GM12872 (cell line): ENCODE results near the gene ECT2L.

Experiments used
- TF ChIP-seq, protein P1 (sequence below): IDR thresholded peaks from 3 replicates; pipeline ENCODE4 v1.5.1; 2011; ENCODE audit warnings: low read depth, mild to moderate bottlenecking, low read length, moderate library complexity; ENCODE audit not compliant: insufficient read depth

ECT2L gene

DNA sequence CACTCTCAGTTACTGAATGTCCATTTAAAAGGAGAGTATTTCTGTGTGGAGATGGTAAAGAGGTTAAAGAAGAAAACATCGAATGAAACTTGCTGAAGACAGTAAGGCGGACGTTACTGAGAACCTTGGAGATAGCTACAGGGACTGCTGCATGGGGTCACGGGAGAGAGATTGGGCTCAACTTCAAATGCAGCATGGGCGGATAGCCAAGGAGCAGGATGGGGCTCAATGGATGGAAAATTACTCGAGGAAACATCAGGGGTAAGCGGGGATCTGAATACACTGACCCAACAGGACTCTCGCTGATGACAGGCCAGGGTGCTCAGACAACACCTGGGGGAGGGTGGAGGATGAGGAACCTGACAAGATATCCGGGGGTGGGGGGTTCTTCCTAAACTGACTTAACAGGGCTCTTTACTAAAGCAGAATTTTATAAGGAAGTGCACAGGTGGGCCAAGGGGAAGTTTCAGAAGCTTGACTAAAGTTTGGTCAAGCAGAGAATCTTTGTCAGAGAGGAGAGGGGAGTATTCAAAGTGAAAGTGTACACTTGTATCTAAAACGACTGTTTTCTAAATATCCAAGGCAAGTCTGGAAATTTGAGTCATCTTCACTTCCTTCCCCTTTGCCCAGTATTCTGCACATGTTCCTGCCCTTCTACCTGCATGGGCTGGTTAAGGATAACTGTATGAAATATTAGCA, 22.8 kb downstream of the ECT2L start:
- TF ChIP-seq, protein P1, sequence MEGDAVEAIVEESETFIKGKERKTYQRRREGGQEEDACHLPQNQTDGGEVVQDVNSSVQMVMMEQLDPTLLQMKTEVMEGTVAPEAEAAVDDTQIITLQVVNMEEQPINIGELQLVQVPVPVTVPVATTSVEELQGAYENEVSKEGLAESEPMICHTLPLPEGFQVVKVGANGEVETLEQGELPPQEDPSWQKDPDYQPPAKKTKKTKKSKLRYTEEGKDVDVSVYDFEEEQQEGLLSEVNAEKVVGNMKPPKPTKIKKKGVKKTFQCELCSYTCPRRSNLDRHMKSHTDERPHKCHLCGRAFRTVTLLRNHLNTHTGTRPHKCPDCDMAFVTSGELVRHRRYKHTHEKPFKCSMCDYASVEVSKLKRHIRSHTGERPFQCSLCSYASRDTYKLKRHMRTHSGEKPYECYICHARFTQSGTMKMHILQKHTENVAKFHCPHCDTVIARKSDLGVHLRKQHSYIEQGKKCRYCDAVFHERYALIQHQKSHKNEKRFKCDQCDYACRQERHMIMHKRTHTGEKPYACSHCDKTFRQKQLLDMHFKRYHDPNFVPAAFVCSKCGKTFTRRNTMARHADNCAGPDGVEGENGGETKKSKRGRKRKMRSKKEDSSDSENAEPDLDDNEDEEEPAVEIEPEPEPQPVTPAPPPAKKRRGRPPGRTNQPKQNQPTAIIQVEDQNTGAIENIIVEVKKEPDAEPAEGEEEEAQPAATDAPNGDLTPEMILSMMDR = no peak

DNA sequence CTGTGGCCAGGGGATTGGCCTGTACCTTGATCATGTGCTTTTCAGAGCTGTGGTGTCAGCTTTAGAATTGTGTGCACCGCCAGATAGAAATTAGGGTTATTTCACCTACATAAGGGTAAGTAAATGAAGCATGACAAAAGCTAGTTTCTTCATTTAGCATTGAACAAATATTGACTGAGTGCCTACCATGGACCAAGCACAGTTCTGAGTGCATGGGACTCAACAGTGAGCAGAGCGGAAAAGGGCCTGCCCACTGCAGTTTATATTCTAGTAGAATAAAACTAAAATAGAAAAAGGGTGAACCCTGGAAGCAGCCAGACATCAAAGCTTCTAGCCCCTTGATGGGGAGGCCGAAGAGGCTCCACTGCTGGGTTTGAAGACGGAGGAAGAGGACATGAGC, 25.6 kb downstream of the ECT2L start:
- TF ChIP-seq, protein P1 = no peak

DNA sequence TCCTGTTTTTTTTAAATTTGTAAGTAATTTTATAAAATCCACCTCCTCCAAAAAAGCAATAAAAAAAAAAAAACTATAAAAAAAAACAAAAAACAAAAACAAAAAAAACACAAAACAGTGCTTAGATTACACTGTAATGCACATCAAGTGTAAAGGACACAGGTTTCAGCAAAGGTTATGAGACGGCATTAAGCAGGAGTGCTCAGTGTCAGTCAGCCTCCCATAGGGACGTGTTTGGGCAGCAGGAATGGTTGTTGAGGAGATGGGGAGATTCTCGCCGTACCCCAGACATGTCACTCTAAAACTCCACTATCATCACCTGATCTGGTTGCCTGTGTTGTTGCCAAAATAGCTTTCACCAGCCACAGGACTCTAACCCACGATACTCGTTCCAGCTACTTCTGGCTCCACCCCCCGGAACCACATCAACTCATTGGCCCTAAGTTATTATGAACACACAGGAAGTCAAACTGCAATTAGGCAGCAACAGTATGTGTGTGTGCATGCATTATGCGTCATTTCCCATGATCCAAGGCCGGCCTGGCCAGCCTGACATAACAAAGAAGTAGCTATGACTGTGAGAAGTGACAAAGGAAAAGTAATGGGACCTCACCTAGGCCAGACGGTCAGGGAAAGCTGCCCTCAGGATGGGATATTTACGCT, 28.7 kb downstream of the ECT2L start:
- TF ChIP-seq, protein P1 = no peak

DNA sequence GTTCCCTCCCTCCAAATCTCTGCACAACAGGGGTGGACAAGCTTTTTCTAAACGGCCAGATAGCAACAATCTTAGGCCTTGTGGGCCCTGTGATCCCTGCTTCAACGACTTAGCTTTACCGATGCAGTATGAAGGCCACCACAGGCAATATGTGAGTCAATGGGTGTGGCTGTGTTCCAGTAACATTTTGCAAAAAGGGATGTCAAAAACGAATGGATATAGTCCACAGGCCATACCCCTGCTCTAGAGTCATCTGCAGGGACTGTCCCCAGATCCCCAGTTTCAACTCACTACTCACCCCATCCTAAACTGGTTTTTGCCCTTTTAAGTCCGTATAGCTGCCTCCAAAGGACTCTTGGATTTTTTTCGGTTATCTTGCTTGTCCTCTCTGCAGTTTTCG, 34.4 kb downstream of the ECT2L start:
- TF ChIP-seq, protein P1 = no peak

DNA sequence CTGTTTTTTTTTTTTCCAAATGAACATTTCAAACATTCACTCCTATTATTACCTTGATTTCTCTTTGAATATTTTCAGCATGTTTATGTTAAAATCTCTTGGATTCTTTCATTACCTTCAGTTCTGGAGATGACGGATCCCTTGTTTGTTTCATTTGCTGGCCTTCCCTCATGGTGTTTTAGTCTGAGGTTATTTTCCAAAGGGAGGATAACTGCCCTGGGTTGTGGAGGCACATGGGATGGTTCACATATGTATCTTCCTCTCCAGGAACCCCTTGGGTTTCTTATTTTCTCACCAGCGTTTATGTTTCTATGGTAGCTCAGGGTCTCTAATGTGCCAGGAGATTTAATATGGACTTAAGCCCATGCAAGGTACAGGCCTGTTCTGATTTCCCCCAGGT, 36.3 kb downstream of the ECT2L start:
- TF ChIP-seq, protein P1 = no peak

DNA sequence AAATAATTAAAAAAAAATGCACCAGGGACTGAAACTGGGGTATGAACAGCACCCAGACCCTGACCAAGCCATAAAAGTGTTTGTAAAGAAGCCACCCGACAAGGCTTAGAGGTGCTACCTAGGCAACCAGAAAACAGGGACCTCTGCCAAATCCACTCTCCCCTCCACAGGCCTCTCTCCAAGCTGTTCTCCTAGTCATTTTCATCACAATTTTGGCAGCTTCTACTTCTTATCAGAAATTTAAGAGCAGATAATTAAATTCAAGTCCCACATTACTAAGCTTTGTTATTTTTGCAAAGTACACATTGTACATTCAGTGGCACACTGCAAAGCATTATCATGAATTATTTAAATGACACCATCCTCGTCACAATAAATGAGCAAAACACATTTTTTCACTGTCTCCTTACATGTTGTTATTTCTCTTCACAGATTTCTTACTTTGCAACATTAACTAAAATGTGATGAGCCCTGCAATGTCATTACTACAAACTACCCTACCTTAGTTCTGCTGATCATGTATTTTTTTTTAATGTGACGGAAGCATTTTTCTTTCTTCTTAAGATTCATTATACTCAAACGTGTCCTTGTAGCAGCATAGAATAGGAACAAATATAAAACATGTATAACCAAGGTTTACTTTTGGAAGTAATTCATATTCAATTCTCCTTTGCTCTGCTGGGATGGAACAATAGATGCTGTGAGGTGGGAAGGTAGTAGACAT, 38.1 kb downstream of the ECT2L start:
- TF ChIP-seq, protein P1 = no peak

DNA sequence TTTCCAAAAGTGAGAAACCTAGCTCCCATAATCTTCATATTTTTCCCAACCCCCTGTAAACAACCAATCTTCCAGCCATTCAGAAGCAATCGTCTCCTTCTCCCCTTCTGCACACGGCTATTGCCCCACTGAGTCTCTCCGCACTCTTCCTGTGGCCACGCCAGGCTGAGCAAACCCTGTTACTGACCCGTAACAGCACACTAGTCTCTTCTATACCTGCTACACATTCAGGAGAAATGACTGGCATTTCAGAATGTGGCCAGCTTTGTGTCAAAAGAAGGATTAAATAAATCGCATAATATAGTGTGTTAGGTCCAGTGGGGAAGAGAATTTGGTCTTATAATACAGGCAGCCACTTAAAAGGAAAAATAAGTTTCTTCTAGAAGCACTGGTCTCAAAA, 41.4 kb downstream of the ECT2L start:
- TF ChIP-seq, protein P1 = no peak
